NCI-H446 treated with DMSO at 0.1 percent for 48 hours (cell line): Measurements from ENCODE around the gene MCTP1.

Source experiments
- DNase-seq: peaks from one replicate; lab custom pipeline; 2025; lab: John Stamatoyannopoulos, UW

MCTP1 gene

DNA sequence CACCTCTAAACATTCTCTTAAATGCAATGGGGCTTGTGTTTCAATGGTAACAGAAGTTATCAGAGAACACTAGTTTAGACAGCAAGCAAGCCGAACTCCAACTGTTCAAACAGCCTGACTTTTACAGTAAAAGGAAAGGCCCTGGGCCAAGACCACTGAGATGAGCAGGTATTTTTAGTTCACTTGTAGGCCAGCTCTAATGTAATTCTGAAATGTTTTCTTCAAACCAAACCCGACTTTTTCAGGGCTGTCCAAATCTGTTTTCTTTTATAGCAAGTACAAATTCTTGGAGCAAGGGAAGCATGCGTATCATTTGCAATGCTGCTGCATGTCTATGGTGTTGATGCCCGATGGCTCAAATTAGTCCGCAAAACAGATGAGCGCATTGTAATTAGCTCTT lies 473.6 kb downstream of the MCTP1 start:
- no peak for DNase-seq

DNA sequence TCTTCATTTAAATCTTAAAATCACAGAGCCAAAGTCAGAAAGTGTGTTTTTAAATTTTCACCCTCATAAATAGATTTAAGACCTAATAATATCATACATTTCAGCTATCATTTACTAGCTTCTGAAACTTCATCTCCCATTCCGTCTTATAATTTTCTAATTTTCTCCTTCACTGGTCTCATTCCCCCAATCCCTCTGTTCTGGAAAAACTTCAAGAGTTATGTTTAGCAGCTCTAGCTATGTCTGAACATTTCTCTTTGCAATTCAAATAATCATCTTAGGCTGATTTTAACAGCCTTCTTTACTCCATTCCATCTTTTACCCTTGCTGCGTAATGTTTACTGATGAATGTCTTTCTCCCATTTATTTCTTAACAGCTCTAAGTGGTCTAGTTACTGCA lies 474.0 kb downstream of the MCTP1 start:
- DNase-seq = no peak

GRCh38 chr5:94810281-94810680 lies 474.6 kb downstream of the MCTP1 start:
- no peak for DNase-seq

DNA sequence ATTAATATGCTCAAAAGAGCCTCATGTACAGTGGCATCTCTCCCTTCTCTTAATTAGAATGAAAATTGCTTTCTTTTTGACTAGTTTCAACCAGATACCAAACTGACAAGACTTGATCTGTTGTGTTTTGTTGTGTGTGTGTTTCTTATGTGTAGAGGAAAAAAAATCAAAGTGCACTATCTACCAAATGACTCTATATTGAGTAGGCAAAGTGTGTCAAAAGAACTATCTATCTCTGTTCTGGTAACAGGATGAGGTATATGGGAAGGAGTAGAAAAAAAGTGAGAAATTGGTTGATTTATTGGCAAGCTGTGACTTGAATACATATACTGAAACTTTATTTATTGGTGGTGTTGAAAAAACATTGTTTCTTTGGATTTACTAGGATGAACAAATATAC lies 476.4 kb downstream of the MCTP1 start:
- no peak for DNase-seq

- DNase-seq = no peak
Measured at GRCh38 chr5:94807985-94808384, 476.9 kb downstream of the MCTP1 start.

- no peak for DNase-seq
Measured at GRCh38 chr5:94802450-94802849, 482.4 kb downstream of the MCTP1 start.

DNA sequence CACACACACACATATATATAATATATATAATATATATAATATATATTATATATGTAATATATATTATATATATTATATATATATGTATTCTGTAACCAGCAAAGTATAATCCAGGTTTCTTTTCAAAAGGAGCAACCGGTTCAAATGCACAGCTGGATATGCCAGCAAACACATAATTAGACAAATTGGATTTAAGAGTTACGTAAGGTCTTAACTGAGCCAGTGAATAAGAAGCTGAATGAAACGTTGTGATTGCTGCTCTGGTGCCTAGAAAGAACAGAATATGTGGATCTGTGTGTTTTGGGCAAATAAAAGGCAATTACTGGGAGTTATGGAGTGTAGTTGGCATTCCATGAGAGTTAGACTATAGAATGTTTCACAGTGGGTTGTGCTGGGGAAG lies 488.3 kb downstream of the MCTP1 start:
- no peak for DNase-seq

GRCh38 chr5:94793816-94794198 lies 491.1 kb downstream of the MCTP1 start:
- DNase-seq = no peak

DNA sequence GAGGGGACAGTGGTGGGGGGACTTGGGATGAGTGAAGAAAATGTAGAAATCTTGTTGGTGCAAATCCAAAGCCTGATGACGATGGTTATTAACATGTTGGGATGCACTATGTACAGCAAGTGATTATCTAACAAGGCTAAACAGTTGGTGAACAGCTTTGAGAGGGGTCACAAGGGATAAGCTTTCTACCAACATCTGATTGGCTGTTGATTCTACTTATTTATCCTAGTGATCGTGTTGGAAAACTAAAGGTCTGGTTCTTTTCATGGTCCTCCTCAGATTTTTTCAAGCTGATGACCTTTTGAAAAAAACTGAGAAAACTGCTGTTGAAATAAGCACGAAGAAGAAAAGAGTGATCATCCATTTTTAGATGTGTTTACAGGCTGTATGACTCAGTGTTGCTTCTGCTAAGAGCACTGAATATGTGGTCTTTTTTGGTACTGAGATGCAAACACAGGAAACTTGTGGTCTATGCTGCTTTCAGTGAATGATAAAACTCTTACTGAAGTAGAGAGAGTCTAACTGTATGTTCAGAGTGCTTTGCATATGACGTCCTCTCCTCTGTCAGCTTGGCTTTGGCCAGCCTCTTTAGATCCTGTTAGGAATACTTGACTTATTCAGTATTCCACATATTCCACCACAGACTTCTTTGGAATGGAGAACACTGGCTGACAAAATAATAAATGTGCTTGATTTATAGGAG lies 491.6 kb downstream of the MCTP1 start:
- DNase-seq = no peak

DNA sequence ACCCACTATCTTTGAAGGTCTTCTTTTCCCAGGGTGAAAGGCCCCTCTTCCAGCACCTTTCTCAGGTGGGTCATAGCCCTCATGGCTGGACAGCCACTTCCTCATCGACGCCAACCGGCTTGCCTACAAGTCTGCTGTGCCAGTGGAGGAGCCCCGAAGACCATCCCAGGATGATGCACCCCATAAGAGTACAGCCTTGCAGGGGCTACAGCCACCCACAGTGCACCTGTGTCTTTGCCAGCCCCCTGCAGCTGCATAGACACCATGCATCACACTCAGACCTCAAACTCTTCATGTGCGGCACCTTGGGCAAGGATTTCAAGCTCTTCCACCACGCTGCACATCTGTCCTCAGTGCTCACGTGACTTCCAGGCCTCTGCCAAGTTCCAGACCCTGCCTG lies 493.1 kb downstream of the MCTP1 start:
- DNase-seq = no peak

DNA sequence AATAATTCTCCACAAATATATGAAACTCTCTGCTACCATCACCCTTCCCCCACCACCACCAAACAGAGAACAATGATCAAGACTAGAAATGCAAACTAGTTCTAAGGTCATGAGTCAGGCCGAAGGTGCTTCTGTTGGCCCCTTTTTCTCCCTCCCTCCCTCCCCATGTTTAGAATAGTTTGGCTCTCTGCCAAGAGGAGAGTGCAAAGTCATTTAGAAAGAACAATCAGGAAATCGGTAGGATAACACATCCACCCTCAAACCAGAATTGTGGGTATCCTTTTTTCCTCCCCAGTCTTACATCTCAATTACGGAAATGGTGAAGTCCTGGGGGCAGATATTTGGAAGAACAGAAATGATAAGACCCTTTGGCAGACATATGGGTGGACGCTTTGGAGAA lies 496.4 kb downstream of the MCTP1 start:
- no peak for DNase-seq

- DNase-seq = no peak
Measured at GRCh38 chr5:94784536-94785505, 500.1 kb downstream of the MCTP1 start.

- DNase-seq = no peak
Measured at GRCh38 chr5:94782383-94782782, 502.5 kb downstream of the MCTP1 start.

GRCh38 chr5:94779684-94780083 lies 505.2 kb downstream of the MCTP1 start:
- no peak for DNase-seq

DNA sequence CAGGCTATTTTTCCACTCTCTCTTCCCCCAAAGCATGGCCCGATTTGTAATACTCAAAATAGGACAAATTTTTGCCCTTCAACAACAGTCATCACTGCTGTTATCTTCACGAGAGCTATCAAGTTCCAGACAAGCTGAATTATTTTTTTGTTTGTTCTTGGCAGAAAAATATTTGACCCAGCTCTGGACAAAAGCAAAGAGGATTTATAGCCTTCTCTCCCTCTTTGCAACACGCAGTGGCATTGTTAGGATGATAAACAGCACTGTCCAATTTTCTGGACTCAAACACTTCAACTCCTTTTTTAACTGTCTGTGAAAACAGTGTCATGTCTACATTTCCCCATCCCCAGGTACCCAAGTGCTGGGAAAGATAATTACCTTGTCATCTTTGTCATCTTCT lies 506.2 kb downstream of the MCTP1 start:
- no peak for DNase-seq

GRCh38 chr5:94778299-94778698 lies 506.6 kb downstream of the MCTP1 start:
- no peak for DNase-seq

- DNase-seq = no peak
Measured at GRCh38 chr5:94777056-94777880, 507.6 kb downstream of the MCTP1 start.

DNA sequence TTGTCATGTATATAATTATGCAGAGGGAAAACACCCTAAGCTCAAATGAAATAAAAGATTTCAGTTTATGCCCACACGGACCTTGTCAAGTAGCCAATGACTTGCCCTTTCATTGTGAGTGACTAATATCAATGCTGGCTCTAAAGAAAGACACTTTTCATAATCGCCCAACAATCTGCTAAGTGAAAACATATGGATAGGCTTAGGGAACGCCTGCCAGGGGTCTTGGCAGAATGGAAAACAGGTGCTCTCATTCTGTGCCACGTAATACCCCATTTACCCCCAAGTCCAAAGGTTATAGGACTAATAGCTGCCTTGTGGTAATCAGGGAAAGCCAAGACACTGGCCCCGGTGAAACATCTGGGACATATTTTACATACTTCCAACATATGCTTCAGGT lies 508.7 kb downstream of the MCTP1 start:
- DNase-seq = peak; percentile 30

GRCh38 chr5:94775088-94775487 lies 509.8 kb downstream of the MCTP1 start:
- DNase-seq = no peak

DNA sequence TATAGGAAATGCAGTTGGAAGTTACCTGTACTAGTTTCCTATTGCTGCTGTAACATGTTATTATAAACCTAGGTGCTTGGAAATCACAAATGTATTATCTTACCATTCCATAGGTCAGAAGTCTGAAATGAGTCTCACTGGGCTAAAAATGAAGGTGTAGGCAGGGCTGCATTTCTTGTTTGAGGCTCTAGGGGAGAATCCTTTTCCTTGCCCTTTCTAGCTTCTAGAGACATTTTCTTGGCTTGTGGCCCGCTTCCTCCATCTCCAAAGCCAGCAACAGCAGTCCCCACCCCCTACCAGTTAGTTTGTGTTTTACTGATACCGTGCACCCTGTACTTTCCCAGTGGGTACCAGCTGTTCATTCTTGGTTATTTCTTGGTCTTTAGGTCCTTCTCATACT lies 513.2 kb downstream of the MCTP1 start:
- no peak for DNase-seq

GRCh38 chr5:94769996-94770395 lies 514.9 kb downstream of the MCTP1 start:
- no peak for DNase-seq

DNA sequence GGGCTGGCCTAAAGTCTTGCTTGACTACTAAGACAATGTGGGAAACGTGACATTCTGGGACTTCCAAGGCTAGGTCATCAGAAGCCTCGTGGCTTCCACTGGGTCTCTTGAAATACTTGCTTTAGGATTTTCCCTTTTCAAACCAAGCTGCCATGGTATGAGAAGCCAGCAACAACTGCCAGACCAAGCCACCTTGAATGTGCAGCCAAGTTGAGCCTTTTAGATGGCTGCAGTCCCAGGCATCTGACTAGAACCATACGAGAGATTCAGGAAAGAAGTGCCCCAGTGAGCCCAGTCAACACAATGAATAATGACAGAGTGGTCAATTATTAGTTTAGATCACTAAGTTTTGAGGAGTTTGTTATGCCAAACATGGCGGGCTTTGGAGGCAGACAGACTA lies 523.1 kb downstream of the MCTP1 start:
- no peak for DNase-seq

DNA sequence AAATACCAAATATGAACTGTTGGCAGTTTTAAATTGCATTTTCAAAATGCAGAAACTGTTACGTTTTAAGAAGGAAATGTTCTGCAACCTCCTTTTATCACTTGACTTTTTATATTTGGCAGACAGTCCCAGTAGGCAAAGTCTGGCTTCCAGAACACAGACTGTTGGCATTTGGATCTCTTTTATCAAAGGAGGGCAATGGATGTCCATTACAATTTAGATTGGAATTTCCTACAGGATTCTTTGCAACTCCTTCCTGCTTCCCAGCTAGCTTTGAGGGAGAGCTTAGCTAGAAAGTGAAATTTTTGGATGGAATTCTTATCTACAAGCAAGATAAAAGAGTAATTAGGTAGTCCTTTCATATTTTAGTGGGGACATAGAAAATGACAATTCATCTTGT lies 523.8 kb downstream of the MCTP1 start:
- DNase-seq = no peak
